Transverse colon (tissue), 4 donors: Measurements from ENCODE around the gene PPP1R10.

ENCODE experiments used
- CTCF ChIP-seq, 5 experiments: fragments of 200-600 bp in 3 of 5; fragments of 450-650 bp in 2 of 5; sonication (generic) in 3 of 5; IDR thresholded peaks; 1 replicate in 2 of 5; 2 replicates in 3 of 5; pipeline ENCODE4 v1.5.1; 2016 to 2017; ENCODE audit warnings: antibody characterized with exemption in 5 of 5, inconsistent platforms in 3 of 5, mild to moderate bottlenecking in 2 of 5, moderate library complexity in 1 of 5
- POLR2A ChIP-seq: fragments of 450-650 bp; IDR thresholded peaks from one replicate; pipeline ENCODE4 v1.6.1; 2016; ENCODE audit warnings: antibody characterized with exemption, mild to moderate bottlenecking, moderate library complexity
- POLR2AphosphoS5 ChIP-seq, 3 donors: sonication (generic); formaldehyde crosslinking; IDR thresholded peaks; one replicate each; pipeline ENCODE4 v1.6.1; 2016; ENCODE audit warnings: antibody characterized with exemption in 3 of 3

- TF ChIP-seq CTCF (IDR thresholded peaks at IDR 0.05) (no peak), POLR2A (no peak), POLR2AphosphoS5 (IDR thresholded peaks at IDR 0.05) (no peak)
These were observed 62.6 kb downstream of the PPP1R10 start for GRCh38 chr6:30554404-30554803.
